ENCODE measurements around the gene RALGDS.
"Not testable (repeated sequence)": the region's sequence is repeated elsewhere in the genome, so short reads cannot be mapped to it uniquely, and the experiment has no call there.

- TF ChIP-seq CTCF (optimal IDR thresholded peaks at IDR 0.05 in 1 of 3, IDR thresholded peaks at IDR 0.05 in 1 of 3, conservative IDR thresholded peaks at IDR 0.05 in 1 of 3; ENCODE audit: extremely low read depth in 1 of 3, insufficient read depth in 2 of 3, low read length in 3 of 3); EZH2 (IDR thresholded peaks at IDR 0.05; ENCODE audit: low read length): not testable (repeated sequence)
Measured at GRCh38 chr9:133169687-133170086, 48.6 kb upstream of the RALGDS start.
